ENCODE measurements around the gene CES3.

- TF ChIP-seq CTCF (IDR thresholded peaks at IDR 0.05) (no peak), EP300 (IDR thresholded peaks at IDR 0.05) (no peak)
Measured at GRCh38 chr16:66936462-66936861, 24.6 kb upstream of the CES3 start.

Data from ovary (tissue), 3 donors.